Activated T-cell treated with anti-CD3 and anti-CD28 coated beads, Interleukin-2, amount 50 U/mL, for 4 hours (primary cell): ENCODE measurements around the gene TBX4. TPM values are rescaled to one million over a fixed set of nuclear protein-coding genes. Genes with fewer than 3 reads are reported as not detected.

Experiments
- ATAC-seq, 2 donors: fragments of 200-7000 bp; cut with Tn5 transposase; one replicate each; pipeline ENCODE4 v1.10.0; 2021
- DNase-seq: peaks from one replicate; pipeline ENCODE4 v3.0.0-alpha.2; 2020
- H3K27me3 Mint-ChIP-seq: one replicate; pipeline ENCODE4 v1.8.0; 2021; ENCODE audit warnings: low read depth, mixed read lengths
- H3K36me3 Mint-ChIP-seq: one replicate; pipeline ENCODE4 v1.8.0; 2022; ENCODE audit warnings: mixed read lengths; ENCODE audit not compliant: insufficient read depth
- H3K4me1 Mint-ChIP-seq: one replicate; pipeline ENCODE4 v1.8.0; 2021; ENCODE audit warnings: low read depth, mixed read lengths
- H3K4me3 Mint-ChIP-seq: one replicate; pipeline ENCODE4 v1.8.0; 2021; ENCODE audit warnings: mild to moderate bottlenecking, moderate library complexity, mixed read lengths
- H3K9me3 Mint-ChIP-seq: one replicate; pipeline ENCODE4 v1.8.0; 2021; ENCODE audit warnings: mixed read lengths
- total RNA-seq, 3 donors: library from RNA; stranded (reverse); gene quantifications; one replicate each; pipeline ENCODE4 v1.2.1, GENCODE V29; 2021

TBX4 gene
- total RNA-seq, 3 donors from 2014 or later = not detected

DNA sequence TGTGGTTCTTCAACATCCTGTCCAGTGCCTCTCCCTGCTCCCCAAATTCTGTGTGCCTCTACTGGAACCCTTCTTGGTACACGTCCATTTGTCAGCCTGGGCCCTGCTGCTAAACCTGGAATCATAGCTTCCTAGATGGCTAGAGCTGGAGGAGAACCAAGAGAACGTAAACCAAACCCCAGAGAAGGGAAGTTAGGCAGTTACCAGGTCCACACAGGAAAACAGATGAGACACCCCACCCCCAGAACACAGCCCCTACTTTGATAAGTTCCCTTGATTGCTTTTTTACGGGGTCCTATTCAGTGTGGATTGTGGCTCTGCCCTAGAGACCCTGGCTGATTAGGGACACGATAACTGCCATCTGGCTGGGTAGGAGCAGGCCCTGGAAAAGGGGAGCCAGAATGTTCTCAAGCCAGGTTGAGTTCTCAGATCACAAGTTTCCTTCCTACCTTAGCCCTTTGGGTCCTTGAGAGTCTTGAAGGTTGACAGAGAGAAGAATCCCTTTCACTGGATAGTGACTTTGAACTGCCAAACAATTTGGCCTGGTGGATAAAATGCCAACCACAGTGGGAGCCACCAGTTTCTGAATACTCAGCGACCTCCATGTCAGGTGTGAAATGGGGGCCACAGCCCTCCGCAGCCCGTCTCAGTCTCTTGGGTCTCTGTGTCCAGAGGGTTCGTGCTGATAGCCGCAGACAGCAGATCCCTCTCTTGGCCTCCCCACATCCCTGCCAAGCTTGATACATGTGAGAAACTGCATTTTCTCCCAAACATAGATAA lies 7.9 kb downstream of the TBX4 start:
- Mint-ChIP-seq H3K36me3 (no peaks in the 10 kb centered on the region), H3K27me3 (peaks cover 74% of the 10 kb centered on the region), H3K4me1 (peaks cover 35% of the 10 kb centered on the region), H3K9me3 (no peaks in the 10 kb centered on the region), H3K4me3 (no peak overlapping the region)
- DNase-seq (no peak), ATAC-seq (no peak)

GRCh38 chr17:61460796-61461585 lies 8.8 kb downstream of the TBX4 start:
- Mint-ChIP-seq H3K4me1 (peaks cover 32% of the 10 kb centered on the region), H3K4me3 (no peak overlapping the region), H3K36me3 (no peaks in the 10 kb centered on the region), H3K9me3 (no peaks in the 10 kb centered on the region), H3K27me3 (peaks cover 70% of the 10 kb centered on the region)
- ATAC-seq (no peak), DNase-seq (no peak)

GRCh38 chr17:61461586-61461966 lies 9.4 kb downstream of the TBX4 start:
- H3K4me3 Mint-ChIP-seq = peak overlapping the region; percentile 37
- H3K9me3 Mint-ChIP-seq = no peaks in the 10 kb centered on the region
- ATAC-seq (no peak), DNase-seq (no peak)
- peaks cover 32% of the 10 kb centered on the region for H3K4me1 Mint-ChIP-seq
- H3K36me3 Mint-ChIP-seq = no peaks in the 10 kb centered on the region
- H3K27me3 Mint-ChIP-seq = peaks cover 74% of the 10 kb centered on the region

GRCh38 chr17:61461967-61462718 lies 9.9 kb downstream of the TBX4 start:
- DNase-seq (no peak), ATAC-seq (peak in 1 of 2 donors; percentile 12)
- H3K4me1 Mint-ChIP-seq = peaks cover 30% of the 10 kb centered on the region
- no peaks in the 10 kb centered on the region for H3K36me3 Mint-ChIP-seq
- peak overlapping the region; percentile 37 for H3K4me3 Mint-ChIP-seq
- peaks cover 68% of the 10 kb centered on the region for H3K27me3 Mint-ChIP-seq
- no peaks in the 10 kb centered on the region for H3K9me3 Mint-ChIP-seq

- Mint-ChIP-seq H3K36me3 (no peaks in the 10 kb centered on the region), H3K9me3 (no peaks in the 10 kb centered on the region), H3K4me1 (peaks cover 26% of the 10 kb centered on the region), H3K4me3 (peak overlapping the region; percentile 35), H3K27me3 (peaks cover 67% of the 10 kb centered on the region)
- DNase-seq = no peak
- ATAC-seq = no peak
Observed at GRCh38 chr17:61462719-61463315, 10.6 kb downstream of the TBX4 start.

GRCh38 chr17:61463316-61464129 lies 11.3 kb downstream of the TBX4 start:
- Mint-ChIP-seq H3K4me3 (no peak overlapping the region), H3K36me3 (no peaks in the 10 kb centered on the region), H3K27me3 (peaks cover 62% of the 10 kb centered on the region), H3K4me1 (peaks cover 20% of the 10 kb centered on the region), H3K9me3 (no peaks in the 10 kb centered on the region)
- ATAC-seq (no peak), DNase-seq (no peak)

DNA sequence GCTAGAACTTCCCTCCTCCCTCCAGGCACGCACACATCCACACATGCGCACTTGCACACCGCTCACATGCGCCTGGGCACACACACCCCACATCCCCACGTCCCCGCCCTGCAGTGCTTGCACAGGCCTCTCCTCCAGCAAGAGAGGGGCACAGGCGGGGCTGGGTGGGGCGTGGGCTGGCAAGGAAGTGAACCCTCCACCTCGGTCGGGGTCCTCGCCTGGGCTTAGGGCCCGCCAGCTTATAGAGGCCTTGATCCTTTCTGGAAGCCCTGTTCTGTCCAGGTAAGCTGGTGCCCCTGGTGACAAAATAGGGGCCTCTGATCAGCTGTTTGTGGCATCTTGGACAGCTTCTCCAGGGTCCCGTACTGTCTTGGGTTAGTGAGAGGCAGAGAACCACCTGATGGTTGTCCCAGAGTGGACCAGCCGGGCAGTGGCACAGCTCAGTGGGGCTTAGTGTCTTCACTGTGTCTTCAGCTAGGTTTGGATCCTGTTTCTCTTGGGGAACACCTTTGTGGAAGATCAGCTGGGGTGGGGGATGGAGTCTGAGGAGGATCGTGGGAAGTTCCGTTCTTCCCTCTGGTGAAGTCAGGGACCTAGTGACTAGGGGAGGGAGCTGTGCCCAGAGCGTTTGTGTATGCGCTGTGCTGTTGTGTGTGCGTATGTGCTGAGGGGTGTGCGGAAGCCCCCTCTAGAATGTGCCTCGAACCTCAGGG lies 12.1 kb downstream of the TBX4 start:
- H3K4me3 Mint-ChIP-seq = no peak overlapping the region
- H3K27me3 Mint-ChIP-seq = peaks cover 54% of the 10 kb centered on the region
- no peaks in the 10 kb centered on the region for H3K9me3 Mint-ChIP-seq
- no peak for DNase-seq
- H3K36me3 Mint-ChIP-seq = no peaks in the 10 kb centered on the region
- ATAC-seq = no peak
- H3K4me1 Mint-ChIP-seq = peaks cover 20% of the 10 kb centered on the region

- DNase-seq (no peak), ATAC-seq (no peak)
- no peak overlapping the region for H3K4me3 Mint-ChIP-seq
- H3K27me3 Mint-ChIP-seq = peaks cover 49% of the 10 kb centered on the region
- no peaks in the 10 kb centered on the region for H3K36me3 Mint-ChIP-seq
- H3K9me3 Mint-ChIP-seq = no peaks in the 10 kb centered on the region
- H3K4me1 Mint-ChIP-seq = peaks cover 20% of the 10 kb centered on the region
Observed at GRCh38 chr17:61464843-61465180, 12.6 kb downstream of the TBX4 start.

DNA sequence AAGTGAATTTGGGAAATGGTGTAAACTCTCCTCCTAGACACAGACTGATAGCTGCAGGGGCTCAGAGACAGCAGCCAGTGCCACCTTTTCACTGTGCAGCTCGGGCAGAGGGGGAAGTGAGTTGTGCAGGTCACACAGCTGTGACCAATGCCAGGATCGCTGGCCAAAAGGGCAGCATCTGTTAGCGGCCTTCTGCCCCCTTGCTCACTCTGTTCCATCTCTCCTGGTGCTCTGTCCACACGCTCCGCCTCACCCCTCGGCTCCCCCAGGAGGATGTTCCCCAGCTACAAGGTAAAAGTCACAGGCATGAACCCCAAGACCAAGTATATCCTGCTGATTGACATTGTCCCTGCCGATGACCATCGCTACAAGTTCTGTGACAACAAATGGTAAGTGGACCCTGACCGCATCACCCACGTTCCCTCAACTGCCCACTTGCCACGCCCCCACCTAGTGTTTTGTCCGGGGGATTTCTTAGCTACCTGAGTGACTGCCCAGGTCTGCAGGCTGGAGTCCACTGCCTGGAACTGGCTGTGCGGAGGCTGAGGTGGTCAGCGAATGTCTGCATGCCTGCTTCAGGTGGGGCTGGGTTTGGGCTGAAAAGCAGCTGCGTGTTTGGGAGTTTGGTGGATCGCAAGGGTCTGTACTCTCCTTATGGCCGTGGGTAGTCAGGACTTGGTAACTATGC lies 13.5 kb downstream of the TBX4 start:
- peaks cover 17% of the 10 kb centered on the region for H3K4me1 Mint-ChIP-seq
- ATAC-seq = no peak
- peaks cover 41% of the 10 kb centered on the region for H3K27me3 Mint-ChIP-seq
- DNase-seq = no peak
- no peaks in the 10 kb centered on the region for H3K9me3 Mint-ChIP-seq
- H3K36me3 Mint-ChIP-seq = no peaks in the 10 kb centered on the region
- no peak overlapping the region for H3K4me3 Mint-ChIP-seq

DNA sequence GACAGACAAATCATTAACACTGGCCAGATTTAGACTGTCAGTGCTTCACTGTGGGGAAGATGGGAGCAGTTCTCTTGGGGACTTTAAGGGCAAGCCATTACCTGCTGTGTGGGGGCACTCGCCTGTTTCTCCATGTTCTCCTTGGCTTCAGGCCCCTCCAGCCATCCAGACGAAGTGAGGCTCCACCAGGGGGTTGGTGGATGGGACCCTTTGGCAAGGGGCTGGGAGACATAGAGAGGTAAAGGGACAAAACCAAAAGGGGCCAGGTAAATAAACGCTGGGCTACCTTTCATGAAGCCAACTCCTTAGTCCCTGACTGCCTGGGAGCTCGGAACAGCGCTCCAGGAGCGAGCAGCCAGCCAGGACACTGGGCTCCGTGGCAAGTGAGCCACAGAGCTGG lies 14.0 kb downstream of the TBX4 start:
- no peaks in the 10 kb centered on the region for H3K9me3 Mint-ChIP-seq
- peaks cover 11% of the 10 kb centered on the region for H3K4me1 Mint-ChIP-seq
- DNase-seq = no peak
- H3K27me3 Mint-ChIP-seq = peaks cover 35% of the 10 kb centered on the region
- no peak overlapping the region for H3K4me3 Mint-ChIP-seq
- no peaks in the 10 kb centered on the region for H3K36me3 Mint-ChIP-seq
- ATAC-seq = no peak

DNA sequence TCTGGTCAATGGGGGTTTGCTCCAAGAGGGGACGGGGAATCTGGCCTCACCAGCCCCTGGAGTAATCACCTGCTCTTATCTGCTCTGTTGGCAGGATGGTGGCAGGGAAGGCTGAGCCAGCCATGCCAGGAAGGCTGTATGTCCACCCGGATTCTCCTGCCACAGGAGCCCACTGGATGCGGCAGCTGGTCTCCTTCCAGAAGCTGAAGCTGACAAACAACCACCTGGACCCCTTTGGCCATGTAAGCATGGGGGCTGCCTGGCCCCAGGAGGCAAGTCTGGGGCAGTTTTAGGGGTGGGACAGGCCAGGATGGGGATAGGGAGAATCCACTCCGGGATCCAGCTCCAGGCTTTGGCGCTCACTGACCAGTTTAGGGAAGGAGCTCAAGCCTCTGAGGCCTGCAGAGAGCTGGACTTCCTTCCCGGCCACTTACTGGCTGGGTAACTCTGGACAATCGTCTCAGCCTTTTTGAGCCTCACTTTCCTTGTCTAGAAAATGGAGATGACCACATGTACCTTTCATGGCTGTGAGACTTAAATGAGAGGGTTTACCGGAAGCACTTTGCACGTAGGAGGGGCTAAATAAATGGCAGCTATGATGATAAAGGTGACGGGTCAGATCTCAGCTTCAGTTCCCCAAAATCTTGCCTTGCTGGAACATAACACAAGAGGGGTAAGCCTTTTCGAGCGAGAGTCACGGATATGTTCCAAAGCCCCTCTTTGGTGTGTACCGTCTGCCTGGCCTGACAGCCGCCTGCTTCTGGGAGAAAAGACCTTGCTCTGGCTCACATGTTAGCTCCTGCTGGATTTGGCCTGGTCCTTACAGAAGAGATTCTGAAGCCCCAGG lies 15.4 kb downstream of the TBX4 start:
- H3K36me3 Mint-ChIP-seq = no peaks in the 10 kb centered on the region
- no peaks in the 10 kb centered on the region for H3K9me3 Mint-ChIP-seq
- H3K4me3 Mint-ChIP-seq = no peak overlapping the region
- no peak for ATAC-seq
- H3K4me1 Mint-ChIP-seq = peaks cover under 1% of the 10 kb centered on the region
- no peak for DNase-seq
- peaks cover 23% of the 10 kb centered on the region for H3K27me3 Mint-ChIP-seq

GRCh38 chr17:61468263-61468907 lies 16.2 kb downstream of the TBX4 start:
- Mint-ChIP-seq H3K4me1 (no peaks in the 10 kb centered on the region), H3K4me3 (no peak overlapping the region)

More at GRCh38 chr17:61468263-61468907, 16.2 kb downstream of the TBX4 start:
- Mint-ChIP-seq H3K36me3 (no peaks in the 10 kb centered on the region), H3K27me3 (peaks cover 16% of the 10 kb centered on the region), H3K9me3 (no peaks in the 10 kb centered on the region)
- DNase-seq = no peak
- no peak for ATAC-seq
